ENCODE measurements around the gene FRMD4A.

DNA sequence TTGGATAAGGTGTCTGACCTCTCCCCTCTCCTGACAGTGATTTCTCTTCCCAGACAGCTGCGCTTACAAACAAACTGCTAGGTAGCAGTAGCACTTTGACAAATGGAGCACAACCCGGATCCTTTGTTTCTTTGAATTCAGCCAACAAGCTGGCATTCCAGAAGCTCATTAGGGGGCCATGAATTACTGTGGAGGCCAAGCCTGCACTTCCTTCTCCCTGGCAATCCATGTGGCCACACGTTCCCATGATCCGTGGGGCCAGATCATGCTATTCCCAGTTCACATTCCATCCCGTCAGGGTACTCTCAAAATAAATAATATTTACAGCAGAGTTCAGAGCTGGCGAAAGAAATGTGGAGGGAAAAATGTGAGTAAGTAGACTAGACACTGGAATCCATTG, 571.6 kb downstream of the FRMD4A start:
- TF ChIP-seq, protein P1, sequence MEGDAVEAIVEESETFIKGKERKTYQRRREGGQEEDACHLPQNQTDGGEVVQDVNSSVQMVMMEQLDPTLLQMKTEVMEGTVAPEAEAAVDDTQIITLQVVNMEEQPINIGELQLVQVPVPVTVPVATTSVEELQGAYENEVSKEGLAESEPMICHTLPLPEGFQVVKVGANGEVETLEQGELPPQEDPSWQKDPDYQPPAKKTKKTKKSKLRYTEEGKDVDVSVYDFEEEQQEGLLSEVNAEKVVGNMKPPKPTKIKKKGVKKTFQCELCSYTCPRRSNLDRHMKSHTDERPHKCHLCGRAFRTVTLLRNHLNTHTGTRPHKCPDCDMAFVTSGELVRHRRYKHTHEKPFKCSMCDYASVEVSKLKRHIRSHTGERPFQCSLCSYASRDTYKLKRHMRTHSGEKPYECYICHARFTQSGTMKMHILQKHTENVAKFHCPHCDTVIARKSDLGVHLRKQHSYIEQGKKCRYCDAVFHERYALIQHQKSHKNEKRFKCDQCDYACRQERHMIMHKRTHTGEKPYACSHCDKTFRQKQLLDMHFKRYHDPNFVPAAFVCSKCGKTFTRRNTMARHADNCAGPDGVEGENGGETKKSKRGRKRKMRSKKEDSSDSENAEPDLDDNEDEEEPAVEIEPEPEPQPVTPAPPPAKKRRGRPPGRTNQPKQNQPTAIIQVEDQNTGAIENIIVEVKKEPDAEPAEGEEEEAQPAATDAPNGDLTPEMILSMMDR (IDR thresholded peaks at IDR 0.05; ENCODE audit: poor library complexity), result no peak
- no peak for TF ChIP-seq EZH2 (IDR thresholded peaks at IDR 0.05; ENCODE audit: borderline replicate concordance)

All from hepatocyte (in vitro differentiated cells).